Ovary (tissue), 3 donors: Measurements from ENCODE around the gene IMPA2.

Experiments
- CTCF ChIP-seq, 3 donors: fragments of 450-650 bp in 2 of 3; fragments of 200-600 bp in 1 of 3; IDR thresholded peaks; one replicate each; pipeline versions ENCODE4 v1.5.1 to v1.8.0; 2016 to 2022; ENCODE audit warnings: antibody characterized with exemption in 3 of 3, mild to moderate bottlenecking in 1 of 3
- POLR2A ChIP-seq: fragments of 450-650 bp; IDR thresholded peaks from one replicate; pipeline ENCODE4 v1.6.1; 2017; ENCODE audit warnings: antibody characterized with exemption, mild to moderate bottlenecking, moderate library complexity
- donor health status: DM: no; HTN: no; CAD: no.

DNA sequence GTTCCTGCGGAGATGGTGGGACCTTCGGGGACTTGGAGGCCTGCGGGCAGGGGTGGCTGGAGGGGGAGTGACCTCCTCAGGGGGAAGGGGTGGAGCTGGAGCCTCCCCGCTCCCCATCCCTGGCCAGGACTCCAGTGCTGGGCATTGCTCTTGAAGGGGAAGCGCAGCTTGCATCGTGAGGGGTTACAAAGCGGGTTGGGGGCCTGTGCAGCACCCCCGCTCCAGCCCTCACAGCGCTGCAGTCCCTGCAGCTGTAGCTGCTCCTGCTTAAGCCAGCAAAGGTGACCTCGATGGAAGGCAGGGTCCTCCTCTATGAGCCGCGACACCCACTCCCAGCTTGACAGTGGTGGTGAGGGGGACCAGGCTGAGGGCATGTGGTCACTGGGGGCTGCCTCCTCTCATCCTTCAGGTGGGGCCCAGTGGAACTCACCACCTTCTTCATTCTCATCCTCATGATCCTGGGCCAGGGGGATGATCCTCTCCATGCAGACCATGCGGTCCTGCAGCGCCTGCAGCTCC is 75.6 kb downstream of the IMPA2 start:
- TF ChIP-seq CTCF (IDR thresholded peaks at IDR 0.05): no peak
- TF ChIP-seq POLR2A: no peak
